Sciatic nerve (tissue), 2 donors: ENCODE results near the gene NPY. TPM values are rescaled to one million over a fixed set of nuclear protein-coding genes. Genes with fewer than 3 reads are reported as not detected.
"Not testable (repeated sequence)": the region's sequence is repeated elsewhere in the genome, so short reads cannot be mapped to it uniquely, and the experiment has no call there.

Experiments
- ATAC-seq: fragments of 200-7000 bp; cut with Tn5 transposase; one replicate; pipeline ENCODE4 v1.9.1; 2020; ENCODE audit warnings: mild to moderate bottlenecking, moderate library complexity
- DNase-seq: peaks from one replicate; pipeline ENCODE4 v3.0.0-alpha.2; 2020; ENCODE audit warnings: low spot score
- intact Hi-C: fragments of 100-400 bp; cut with DNase I; formaldehyde crosslinking; loops from one replicate; pipeline ENCODE4 v1.14.2; 2022
- total RNA-seq: library from RNA; stranded (reverse); fragmentation: NEBNext Ultra II Directional; extraction: Animal tissue kit (Norgen Biotek cat#: 25700); gene quantifications from one replicate; pipeline ENCODE4 v1.2.1, GENCODE V29; 2021
- donor health status: DM: no; HTN: no; CAD: no.
- donor health status: DM: no; HTN: no; CAD: no.

The NPY gene
- 2.1 TPM for total RNA-seq

GRCh38 chr7:24283897-24284698 lies at the start of gene NPY:
TSS of gene NPY (plus strand) at chr7:24284190. CDS start at chr7:24285241, 1,051 bp downstream.
- DNase-seq (no peak), ATAC-seq (peak; percentile 20)
- intact Hi-C loops: no loop called here

- DNase-seq (no peak), ATAC-seq (no peak)
- intact Hi-C loops: no loop called here
Observed at GRCh38 chr7:24239260-24239659, 44.7 kb upstream of the NPY start.

- intact Hi-C loops: no loop called here
- ATAC-seq (no peak), DNase-seq (no peak)
Observed at GRCh38 chr7:24241206-24241605, 42.8 kb upstream of the NPY start.

- no peak for ATAC-seq
- DNase-seq: no peak
- intact Hi-C loops: no loop called here
Observed at GRCh38 chr7:24244554-24244953, 39.4 kb upstream of the NPY start.

GRCh38 chr7:24245362-24245761 lies 38.6 kb upstream of the NPY start:
- intact Hi-C loops: no loop called here
- ATAC-seq: no peak
- no peak for DNase-seq

- intact Hi-C loops: no loop called here
- DNase-seq (no peak), ATAC-seq (no peak)
Observed at GRCh38 chr7:24249266-24249665, 34.7 kb upstream of the NPY start.

- no peak for DNase-seq
- no peak for ATAC-seq
- intact Hi-C loops: no loop called here
Observed at GRCh38 chr7:24251568-24251967, 32.4 kb upstream of the NPY start.

GRCh38 chr7:24255139-24255538 lies 28.9 kb upstream of the NPY start:
- intact Hi-C loops: no loop called here
- DNase-seq (no peak), ATAC-seq (no peak)

- ATAC-seq, intact Hi-C loops, DNase-seq: not testable (repeated sequence)
Observed at GRCh38 chr7:24258324-24258723, 25.7 kb upstream of the NPY start.

GRCh38 chr7:24271938-24272337 lies 12.1 kb upstream of the NPY start:
- intact Hi-C loops: no loop called here
- no peak for ATAC-seq
- no peak for DNase-seq

- intact Hi-C loops: no loop called here
- no peak for ATAC-seq
Observed at GRCh38 chr7:24279512-24279911, 4.5 kb upstream of the NPY start.

GRCh38 chr7:24283554-24283896 lies 465 bp upstream of the NPY start:
- no peak for ATAC-seq
- intact Hi-C loops: no loop called here
- DNase-seq: no peak

More at GRCh38 chr7:24279512-24279911, 4.5 kb upstream of the NPY start:
- no peak for DNase-seq

GRCh38 chr7:24284699-24285506 lies 913 bp downstream of the NPY start:
- intact Hi-C loops: no loop called here
- no peak for ATAC-seq

GRCh38 chr7:24290004-24290641 lies 6.1 kb downstream of the NPY start:
- DNase-seq (no peak), ATAC-seq (peak; percentile 72)
- intact Hi-C loops: no loop called here

More at GRCh38 chr7:24284699-24285506, 913 bp downstream of the NPY start:
- no peak for DNase-seq

GRCh38 chr7:24291271-24291670 lies 7.3 kb downstream of the NPY start:
- DNase-seq (no peak), ATAC-seq (no peak)
- intact Hi-C loops: no loop called here

GRCh38 chr7:24297362-24297761 lies 13.4 kb downstream of the NPY start:
- DNase-seq (no peak), ATAC-seq (no peak)
- intact Hi-C loops: no loop called here

GRCh38 chr7:24298696-24299095 lies 14.7 kb downstream of the NPY start:
- ATAC-seq (no peak), DNase-seq (no peak)
- intact Hi-C loops: no loop called here

GRCh38 chr7:24299192-24299591 lies 15.2 kb downstream of the NPY start:
- DNase-seq: no peak
- intact Hi-C loops: no loop called here
- ATAC-seq: no peak

- intact Hi-C loops: no loop called here
- ATAC-seq (no peak), DNase-seq (no peak)
Observed at GRCh38 chr7:24301703-24302102, 17.7 kb downstream of the NPY start.
